Endothelial cell of umbilical vein (primary cell): ENCODE data around the gene SSBP3. TPM values are rescaled to one million over a fixed set of nuclear protein-coding genes. Genes with fewer than 3 reads are reported as not detected.

Experiments used
- BruUV-seq: library from RNA; stranded (reverse); fragments of 400-500 nt; replicated peaks from 2 replicates; lab custom pipeline; 2021; lab: Mats Ljungman, UMichigan
- CTCF ChIA-PET: fragments of 300-600, 350-600 bp; sonication (Branson Sonifier 250); formaldehyde crosslinking; loops from one replicate; lab custom pipeline; 2021; ENCODE audit warnings: antibody characterized with exemption, inconsistent platforms; lab: Charles Lee
- POLR2A ChIA-PET: fragments of 300-600, 350-600 bp; sonication (Branson Sonifier 250); formaldehyde crosslinking; loops from one replicate; lab custom pipeline; 2021; ENCODE audit warnings: antibody characterized with exemption, inconsistent platforms; lab: Charles Lee
- DNase-seq: peaks from one replicate; pipeline ENCODE4 v3.0.0-alpha.2; 2011; ENCODE audit warnings: low read depth, low spot score
- FAIRE-seq: peaks from 2 replicates; lab custom pipeline; 2011; peaks lifted over from hg19 to GRCh38; lab: Jason Lieb, UNC
- H2AFZ ChIP-seq: 2 replicates; pipeline ENCODE4 v1.6.0; 2012; ENCODE audit warnings: low read depth, low read length, control low read depth, inconsistent platforms
- H3K27ac ChIP-seq: 2 replicates; pipeline ENCODE4 v1.5.1; 2011; ENCODE audit warnings: low read depth, mild to moderate bottlenecking, control low read depth, low read length, moderate library complexity; ENCODE audit not compliant: insufficient read depth
- H3K27me3 ChIP-seq, 2 experiments: 2 replicates each; pipeline versions ENCODE4 v1.6.0 to v1.6.1; 2011; ENCODE audit warnings: low read length in 2 of 2, mixed read lengths in 1 of 2; ENCODE audit not compliant: control insufficient read depth in 2 of 2, insufficient read depth in 2 of 2
- H3K36me3 ChIP-seq, 2 experiments: 2 replicates in 1 of 2; 3 replicates in 1 of 2; pipeline ENCODE4 v1.5.1; 2011; ENCODE audit warnings: low read length in 2 of 2, mild to moderate bottlenecking in 1 of 2, moderate library complexity in 1 of 2; ENCODE audit not compliant: control insufficient read depth in 2 of 2, insufficient read depth in 2 of 2; ENCODE audit errors: extremely low read depth in 1 of 2
- H3K4me1 ChIP-seq: 3 replicates; pipeline ENCODE4 v1.5.1; 2011; ENCODE audit warnings: mild to moderate bottlenecking, low read length; ENCODE audit not compliant: control insufficient read depth, insufficient read depth; ENCODE audit errors: extremely low read depth
- H3K4me2 ChIP-seq: 2 replicates; pipeline ENCODE4 v1.6.1; 2011; ENCODE audit warnings: low read length, control low read depth, mixed read lengths; ENCODE audit not compliant: insufficient read depth
- H3K4me3 ChIP-seq, 3 experiments: fragments of 200-600 bp in 1 of 3; sonication (generic), shearing (Covaris generic) in 1 of 3; replicated peaks in 1 of 3; 2 replicates each; pipeline ENCODE4 v1.5.1; 2011 to 2016; ENCODE audit warnings: control low read depth in 3 of 3, low read length in 3 of 3, mild to moderate bottlenecking in 2 of 3, inconsistent platforms in 1 of 3, low read depth in 1 of 3, moderate library complexity in 1 of 3; ENCODE audit not compliant: insufficient read depth in 1 of 3
- H3K79me2 ChIP-seq: 2 replicates; pipeline ENCODE4 v1.6.0; 2012; ENCODE audit warnings: low read length, inconsistent platforms; ENCODE audit not compliant: control insufficient read depth, insufficient read depth
- H3K9ac ChIP-seq: replicated peaks from 2 replicates; pipeline ENCODE3; 2011; ENCODE audit warnings: low read length, control low read depth; ENCODE audit not compliant: insufficient read depth; ENCODE audit errors: extremely low read depth
- H3K9me1 ChIP-seq: replicated peaks from 3 replicates; pipeline ENCODE4 v1.6.0; 2011; ENCODE audit warnings: mild to moderate bottlenecking, low read length; ENCODE audit not compliant: control insufficient read depth, insufficient read depth; ENCODE audit errors: extremely low read depth
- H3K9me3 ChIP-seq: replicated peaks from 2 replicates; pipeline ENCODE4 v1.5.1; 2012; ENCODE audit warnings: low read length, inconsistent platforms; ENCODE audit not compliant: control insufficient read depth, insufficient read depth
- H4K20me1 ChIP-seq: replicated peaks from 2 replicates; pipeline ENCODE3; 2011; ENCODE audit warnings: mild to moderate bottlenecking, low read length; ENCODE audit not compliant: control insufficient read depth, insufficient read depth; ENCODE audit errors: extremely low read depth
- EZH2 ChIP-seq: IDR thresholded peaks from 2 replicates; pipeline ENCODE4 v1.6.1; 2012; ENCODE audit warnings: borderline replicate concordance, low read depth, mild to moderate bottlenecking, moderate library complexity, low read length, inconsistent platforms; ENCODE audit not compliant: severe bottlenecking
- FOS ChIP-seq: IDR thresholded peaks from 2 replicates; pipeline ENCODE4 v1.6.1; 2011; ENCODE audit warnings: mild to moderate bottlenecking, low read length, moderate library complexity, borderline replicate concordance; ENCODE audit not compliant: insufficient read depth
- GATA2 ChIP-seq: IDR thresholded peaks from 2 replicates; pipeline ENCODE4 v1.7.0; 2011; ENCODE audit warnings: low read depth, mild to moderate bottlenecking, moderate library complexity, mixed read lengths, low read length; ENCODE audit not compliant: insufficient read length, insufficient read depth
- JUN ChIP-seq: IDR thresholded peaks from 2 replicates; pipeline ENCODE4 v1.6.1; 2011; ENCODE audit warnings: borderline replicate concordance, low read depth; ENCODE audit not compliant: insufficient read length, insufficient read depth
- MYC ChIP-seq: IDR thresholded peaks from one replicate; pipeline ENCODE4 v1.6.1; 2011; ENCODE audit warnings: mild to moderate bottlenecking, low read depth, low read length
- POLR2A ChIP-seq: IDR thresholded peaks from 2 replicates; pipeline ENCODE4 v1.6.1; 2012; ENCODE audit warnings: low read depth, mild to moderate bottlenecking, control low read depth, low read length
- POLR2AphosphoS5 ChIP-seq: IDR thresholded peaks from 2 replicates; pipeline ENCODE4 v1.6.1; 2012; ENCODE audit warnings: low read depth, mild to moderate bottlenecking, control low read depth, low read length, moderate library complexity; ENCODE audit not compliant: insufficient read depth
- dilution Hi-C: fragments of 300-500 bp; cut with MboI; formaldehyde crosslinking; loops from one replicate; pipeline ENCODE4 v1.15.0; 2019; ENCODE audit warnings: low sequenced_read_pairs; ENCODE audit not compliant: extremely low pct_ligation_motif_present
- intact Hi-C: fragments of 100-400 bp; cut with micrococcal nuclease; formaldehyde crosslinking; loops from one replicate; pipeline ENCODE4 v1.10.0; 2022
- polyA plus RNA-seq, 4 experiments: library from polyadenylated mRNA; depleted of rRNA in 3 of 4; stranded (reverse) in 3 of 4; unstranded in 1 of 4; fragments of >200 nt; gene quantifications; 2 replicates each; pipeline versions ENCODE4 v1.2.1 to v1.2.3, GENCODE V29; 2011 to 2012; ENCODE audit warnings: missing spikeins in 1 of 4
- total RNA-seq: library from RNA; stranded (reverse); gene quantifications from 2 replicates; pipeline ENCODE4 v1.2.3, GENCODE V29; 2021
- TF ChIP-seq, protein P1 (sequence below): IDR thresholded peaks from 2 replicates; pipeline ENCODE4 v1.6.1; 2011; ENCODE audit not compliant: insufficient read depth, insufficient read length
- TF ChIP-seq, protein P2 (sequence below), 2 donors: IDR thresholded peaks; 1 replicate in 1 of 2; 2 replicates in 1 of 2; pipeline ENCODE4 v1.5.1; 2011; ENCODE audit warnings: low read length in 2 of 2, mild to moderate bottlenecking in 2 of 2, moderate library complexity in 2 of 2, control low read depth in 1 of 2, inconsistent platforms in 1 of 2, low read depth in 1 of 2; ENCODE audit not compliant: insufficient read depth in 1 of 2; ENCODE audit errors: extremely low read depth in 1 of 2

Gene SSBP3
- total and polyA plus RNA-seq, 2 donors (not counting 3 experiments of a cell fraction or from before 2014, with no cell fraction given), result 44.9 to 59.4 TPM

DNA sequence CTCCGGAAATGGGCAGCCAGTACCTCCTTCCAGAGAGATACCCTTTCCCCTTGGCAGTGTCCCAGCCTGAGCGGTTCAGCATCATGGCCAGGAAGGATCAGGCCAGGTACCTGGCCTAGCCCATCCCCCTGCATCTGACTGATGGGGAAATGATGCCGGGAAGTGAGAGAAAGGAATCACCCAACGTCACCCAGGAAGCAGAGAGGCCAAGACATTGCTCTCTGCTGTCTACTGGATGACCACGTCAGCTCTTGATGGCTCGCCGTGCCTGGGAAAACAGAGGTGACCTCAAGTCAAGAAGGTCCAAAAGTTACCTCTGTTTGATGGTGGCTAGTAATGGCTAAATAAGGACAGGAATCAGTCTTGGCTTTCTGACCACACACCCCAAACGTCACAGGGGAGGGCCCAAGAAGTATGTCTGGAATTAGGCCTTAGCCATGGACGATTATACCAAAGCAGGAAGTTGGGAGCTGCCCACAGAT, 127.2 kb downstream of the SSBP3 start:
- Histone ChIP-seq H2AFZ (no peak overlapping the region), H3K4me3 (no peak overlapping the region), H3K36me3 (peaks cover 3 to 6% of the 10 kb centered on the region in 2 experiments), H3K9me1 (no peaks in the 10 kb centered on the region), H3K4me1 (peaks cover 11% of the 10 kb centered on the region), H3K4me2 (no peak overlapping the region), H3K27ac (no peak overlapping the region), H4K20me1 (no peaks in the 10 kb centered on the region), H3K27me3 (no peaks in the 10 kb centered on the region), H3K9ac (no peak overlapping the region), H3K9me3 (no peaks in the 10 kb centered on the region), H3K79me2 (peaks cover 5% of the 10 kb centered on the region)
- CTCF ChIA-PET, result interaction anchor here (0.8 to 1.9 kb wide), 3 partner anchors 11 to 210 kb away, joined by 3 to 6 read pairs (median 3); no protein-coding TSS in a partner anchor
- TF ChIP-seq, protein P1, sequence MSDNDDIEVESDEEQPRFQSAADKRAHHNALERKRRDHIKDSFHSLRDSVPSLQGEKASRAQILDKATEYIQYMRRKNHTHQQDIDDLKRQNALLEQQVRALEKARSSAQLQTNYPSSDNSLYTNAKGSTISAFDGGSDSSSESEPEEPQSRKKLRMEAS, result no peak
- TF ChIP-seq POLR2A, result no peak
- POLR2A ChIA-PET, result no interaction called here
- DNase-seq (no peak), FAIRE-seq (no peak)
- BruUV-seq, result no TSS peak
- dilution Hi-C loops, result no loop called here
- intact Hi-C loops, result loop anchor here (10.0 kb wide), 1 partner anchor 126 kb away; the partner anchor contains the start of gene SSBP3

DNA sequence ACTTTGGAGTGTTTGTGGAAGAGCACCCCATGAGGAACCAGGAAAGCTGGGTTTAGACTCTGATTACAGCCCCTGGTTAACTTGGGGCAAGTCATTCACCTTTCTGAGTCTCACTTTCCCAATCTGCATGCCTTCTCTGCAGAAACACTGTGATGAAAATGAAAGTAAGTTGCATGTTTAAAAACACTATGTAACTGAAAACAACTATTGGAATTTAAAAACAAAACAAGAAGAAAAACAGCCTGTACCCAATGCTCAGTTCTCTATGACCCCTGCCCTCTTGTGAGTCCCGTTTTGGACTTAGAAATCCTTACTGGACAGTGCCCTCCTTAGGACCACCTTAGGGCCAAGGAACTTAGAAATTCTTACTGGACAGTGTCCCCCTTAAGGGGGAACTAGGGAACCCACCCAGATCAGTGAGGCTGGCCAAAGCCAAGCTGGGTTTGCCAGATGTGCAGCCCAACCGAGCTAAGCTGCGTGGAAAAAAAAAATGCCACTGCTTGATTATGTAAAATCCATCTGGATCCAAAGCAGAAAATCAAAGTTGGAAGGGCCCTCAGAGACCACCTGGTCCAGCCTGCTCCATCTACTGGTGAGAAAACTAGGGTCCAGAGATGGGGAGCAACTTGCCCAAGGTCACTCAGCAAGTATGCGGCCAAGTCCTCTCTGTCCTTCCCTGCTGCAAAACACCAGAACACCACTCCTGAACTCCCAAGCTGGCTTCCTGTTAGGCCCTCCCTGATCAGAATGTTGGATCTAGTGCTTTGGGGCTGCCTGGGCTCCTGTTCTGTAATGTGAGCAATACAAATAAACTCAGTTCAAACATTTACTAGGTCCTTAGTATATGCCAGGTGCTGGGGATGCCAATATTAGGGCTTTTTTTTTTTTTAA, 128.5 kb downstream of the SSBP3 start:
- dilution Hi-C loops, result no loop called here
- POLR2A ChIA-PET, result no interaction called here

More for the DNA sequence above, 128.5 kb downstream of the SSBP3 start:
- Histone ChIP-seq H3K27ac (no peak overlapping the region), H3K27me3 (no peaks in the 10 kb centered on the region), H2AFZ (no peak overlapping the region), H3K9me1 (no peaks in the 10 kb centered on the region), H3K9me3 (no peaks in the 10 kb centered on the region), H4K20me1 (no peaks in the 10 kb centered on the region), H3K4me2 (no peak overlapping the region), H3K36me3 (peaks cover 3 to 6% of the 10 kb centered on the region in 2 experiments), H3K9ac (no peak overlapping the region), H3K4me1 (peaks cover 19% of the 10 kb centered on the region), H3K4me3 (no peak overlapping the region), H3K79me2 (peaks cover 2% of the 10 kb centered on the region)
- CTCF ChIA-PET, result interaction anchor here (1.9 kb wide), 1 partner anchor 15 kb away, joined by 5 read pairs; no protein-coding TSS in a partner anchor
- intact Hi-C loops, result loop anchor here (10.0 kb wide), 1 partner anchor 127 kb away; the partner anchor contains the start of gene SSBP3
- no TSS peak for BruUV-seq
- TF ChIP-seq POLR2A (no peak), EZH2 (no peak), FOS (no peak), GATA2 (no peak), MYC (no peak), JUN (no peak), POLR2AphosphoS5 (no peak)
- TF ChIP-seq, protein P2, sequence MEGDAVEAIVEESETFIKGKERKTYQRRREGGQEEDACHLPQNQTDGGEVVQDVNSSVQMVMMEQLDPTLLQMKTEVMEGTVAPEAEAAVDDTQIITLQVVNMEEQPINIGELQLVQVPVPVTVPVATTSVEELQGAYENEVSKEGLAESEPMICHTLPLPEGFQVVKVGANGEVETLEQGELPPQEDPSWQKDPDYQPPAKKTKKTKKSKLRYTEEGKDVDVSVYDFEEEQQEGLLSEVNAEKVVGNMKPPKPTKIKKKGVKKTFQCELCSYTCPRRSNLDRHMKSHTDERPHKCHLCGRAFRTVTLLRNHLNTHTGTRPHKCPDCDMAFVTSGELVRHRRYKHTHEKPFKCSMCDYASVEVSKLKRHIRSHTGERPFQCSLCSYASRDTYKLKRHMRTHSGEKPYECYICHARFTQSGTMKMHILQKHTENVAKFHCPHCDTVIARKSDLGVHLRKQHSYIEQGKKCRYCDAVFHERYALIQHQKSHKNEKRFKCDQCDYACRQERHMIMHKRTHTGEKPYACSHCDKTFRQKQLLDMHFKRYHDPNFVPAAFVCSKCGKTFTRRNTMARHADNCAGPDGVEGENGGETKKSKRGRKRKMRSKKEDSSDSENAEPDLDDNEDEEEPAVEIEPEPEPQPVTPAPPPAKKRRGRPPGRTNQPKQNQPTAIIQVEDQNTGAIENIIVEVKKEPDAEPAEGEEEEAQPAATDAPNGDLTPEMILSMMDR (IDR thresholded peaks at IDR 0.05; ENCODE audit: extremely low read depth in 1 of 2, insufficient read depth in 1 of 2, low read depth in 1 of 2, low read length in 2 of 2), result no peak
- TF ChIP-seq, protein P1, result no peak
- DNase-seq (no peak), FAIRE-seq (no peak)
